HG02943 (cell line): ENCODE measurements around the gene GHDC.
"Not testable (repeated sequence)": the region's sequence is repeated elsewhere in the genome, so short reads cannot be mapped to it uniquely, and the experiment has no call there.

Experiments used
- ATAC-seq: cut with Tn5 transposase; IDR thresholded peaks from one replicate; pipeline ENCODE4 v1.9.1; 2021; ENCODE audit warnings: mild to moderate bottlenecking, low read depth, moderate library complexity; ENCODE audit not compliant: unreplicated experiment

Gene GHDC

GRCh38 chr17:42163113-42163512 is 31.2 kb downstream of the GHDC start:
- no peak for ATAC-seq

- ATAC-seq, result no peak
Observed at GRCh38 chr17:42160531-42160910, 33.8 kb downstream of the GHDC start.

GRCh38 chr17:42159796-42160530 is 34.3 kb downstream of the GHDC start:
- no peak for ATAC-seq

- ATAC-seq, result no peak
Observed at GRCh38 chr17:42155614-42156045, 38.7 kb downstream of the GHDC start.

- no peak for ATAC-seq
Observed at GRCh38 chr17:42153919-42154742, 40.2 kb downstream of the GHDC start.

GRCh38 chr17:42146911-42147607 is 47.2 kb downstream of the GHDC start:
- no peak for ATAC-seq

GRCh38 chr17:42143138-42143537 is 51.2 kb downstream of the GHDC start:
- ATAC-seq, result not testable (repeated sequence)

- no peak for ATAC-seq
Observed at GRCh38 chr17:42142371-42142896, 51.9 kb downstream of the GHDC start.

- ATAC-seq, result no peak
Observed at GRCh38 chr17:42141382-42141781, 52.9 kb downstream of the GHDC start.

GRCh38 chr17:42140690-42141089 is 53.6 kb downstream of the GHDC start:
- not testable (repeated sequence) for ATAC-seq
